ENCODE results near the gene TBC1D1.

- TF ChIP-seq EZH2 (IDR thresholded peaks at IDR 0.05; ENCODE audit: low read length) (no peak), CTCF (optimal IDR thresholded peaks at IDR 0.05 in 1 of 3, IDR thresholded peaks at IDR 0.05 in 1 of 3, conservative IDR thresholded peaks at IDR 0.05 in 1 of 3; ENCODE audit: extremely low read depth in 1 of 3, insufficient read depth in 2 of 3, low read length in 3 of 3) (no peak)
Measured at GRCh38 chr4:38146383-38146782, 255.5 kb downstream of the TBC1D1 start.

Measured in keratinocyte (primary cell).